Tongue (tissue), 2 donors: Measurements from ENCODE around the gene SH2D4B. TPM values are rescaled to one million over a fixed set of nuclear protein-coding genes. Genes with fewer than 3 reads are reported as not detected.
"Not testable (repeated sequence)": the region's sequence is repeated elsewhere in the genome, so short reads cannot be mapped to it uniquely, and the experiment has no call there.

Experiments
- DNase-seq: peaks from one replicate; pipeline ENCODE4 v3.0.0-alpha.2; 2015
- total RNA-seq: library from RNA; depleted of rRNA; stranded (reverse); fragments of >200 nt; gene quantifications from one replicate; pipeline ENCODE4 v1.2.3, GENCODE V29; 2014

The SH2D4B gene
- total RNA-seq, 1 donor from 2014 or later = not detected

DNA sequence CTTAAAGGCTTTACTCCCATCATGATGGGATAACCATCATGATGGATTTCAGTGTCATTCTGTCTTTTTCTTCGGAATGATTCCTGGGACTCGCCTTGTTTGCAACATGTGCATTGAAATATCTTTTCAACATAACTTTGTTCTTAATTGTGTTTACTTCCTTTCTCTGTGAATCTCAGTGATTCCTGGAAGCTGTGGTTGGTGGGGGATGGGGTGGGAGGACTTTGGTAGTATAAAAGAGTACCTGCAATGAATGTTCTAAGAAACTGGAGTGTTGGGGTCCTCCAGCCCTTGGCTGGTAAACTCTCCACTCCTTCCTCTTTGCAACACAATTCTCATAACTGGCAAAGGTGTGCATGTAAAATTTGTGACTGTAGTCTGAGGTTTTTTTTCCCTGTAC lies 11.5 kb upstream of the SH2D4B start:
- DNase-seq = no peak

DNA sequence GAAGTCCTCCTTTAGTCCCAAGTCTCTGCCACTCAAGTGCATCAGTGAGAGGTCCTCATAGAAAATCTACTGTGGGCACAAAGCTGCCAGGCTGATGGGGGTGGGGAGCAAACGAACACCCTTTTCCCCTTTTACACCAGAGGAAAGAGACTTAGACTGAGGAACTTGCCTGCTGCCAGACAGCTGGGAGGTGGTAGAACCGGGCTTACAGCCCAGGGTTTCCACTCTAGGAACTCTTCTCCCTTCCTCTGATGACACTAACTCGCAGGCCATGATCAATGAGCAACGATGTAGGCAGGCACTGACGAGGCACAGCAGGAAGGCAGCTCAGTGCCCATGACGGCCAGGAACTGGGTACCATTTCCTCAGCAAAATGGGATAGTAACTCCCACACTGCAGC lies 11.0 kb upstream of the SH2D4B start:
- DNase-seq = no peak

DNA sequence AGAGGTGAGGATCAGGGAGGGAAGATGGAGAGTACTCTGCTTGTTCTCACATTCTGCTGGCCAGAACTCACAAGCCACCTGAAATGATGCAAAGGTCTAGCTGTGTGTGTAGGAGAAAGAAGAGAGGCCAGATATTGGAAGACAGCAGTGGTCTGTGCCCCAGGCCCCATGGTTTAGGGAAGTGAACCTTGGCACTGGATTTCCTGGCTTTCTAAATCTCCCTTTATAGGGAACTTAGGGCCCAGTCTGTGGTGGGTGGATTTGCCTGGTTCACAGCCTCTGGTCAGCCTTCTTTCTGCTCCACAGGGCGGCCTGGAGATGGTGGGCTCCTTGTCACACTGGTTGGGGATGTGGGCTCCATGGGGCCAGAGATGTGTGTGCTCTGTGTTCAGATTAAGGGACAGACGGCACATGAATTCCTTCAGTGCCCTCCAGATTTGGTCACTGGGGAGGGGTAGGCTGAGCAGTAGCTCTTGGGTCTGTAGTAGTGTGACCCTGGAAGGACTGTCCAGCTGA lies 9.5 kb upstream of the SH2D4B start:
- DNase-seq = no peak

DNA sequence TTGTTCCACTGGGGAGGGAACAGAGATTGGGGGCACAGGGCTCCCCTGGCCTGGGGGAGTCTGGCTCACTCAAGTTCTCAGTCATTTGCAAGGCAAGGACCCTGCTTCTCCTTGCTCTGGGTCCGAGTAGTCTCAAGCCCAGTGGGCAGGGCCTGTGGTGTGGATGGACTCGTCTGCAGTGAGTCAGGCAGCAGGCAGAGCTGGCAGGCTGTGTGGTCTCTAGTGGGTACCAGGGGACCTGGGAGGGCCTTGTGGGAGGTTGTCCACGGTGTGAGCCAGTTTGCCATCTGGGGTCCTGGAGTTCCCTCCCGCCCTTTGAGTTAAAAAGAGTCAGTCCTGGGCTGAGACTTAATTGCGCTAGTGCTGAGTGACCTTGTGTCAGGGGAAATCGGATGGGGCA lies 8.8 kb upstream of the SH2D4B start:
- no peak for DNase-seq

DNA sequence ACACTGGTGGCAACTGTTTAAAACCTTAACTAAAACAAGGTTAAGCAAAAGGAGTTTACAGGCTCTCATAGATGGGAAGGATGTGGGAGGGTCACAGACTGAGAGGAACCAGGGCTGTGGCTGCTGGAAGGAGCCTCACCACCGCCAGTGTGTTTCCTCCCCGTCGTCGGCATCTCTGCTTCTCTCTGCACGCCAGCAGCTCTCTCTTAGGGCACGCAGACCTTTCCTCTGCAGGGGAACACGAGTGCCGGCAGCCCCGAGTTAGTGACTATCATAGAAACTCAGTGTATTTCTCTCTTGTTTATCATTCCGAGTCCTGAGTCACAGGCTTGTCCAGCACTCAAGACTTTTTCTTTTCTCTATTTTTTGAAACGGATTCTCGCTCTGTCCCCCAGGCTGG lies 8.1 kb upstream of the SH2D4B start:
- no peak for DNase-seq

DNA sequence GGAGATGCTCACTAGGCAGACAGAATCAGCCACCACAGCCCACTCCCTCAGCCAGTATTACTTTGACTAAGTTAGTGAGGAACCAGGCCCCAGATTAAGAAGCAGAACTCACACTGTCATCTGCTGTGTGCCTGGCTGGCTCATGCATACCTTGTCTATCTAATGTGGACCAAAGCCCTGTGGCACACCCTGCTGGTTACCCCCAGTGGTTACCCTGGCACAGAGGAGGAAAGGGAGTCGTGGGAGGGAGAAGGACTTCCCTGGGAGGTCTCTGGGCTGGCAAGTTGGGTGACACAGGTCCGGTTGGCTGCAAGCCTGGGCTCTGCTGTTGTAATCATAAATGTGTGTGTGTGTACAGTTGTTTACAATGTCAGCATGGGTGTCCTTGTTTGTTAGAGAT lies 7.5 kb upstream of the SH2D4B start:
- no peak for DNase-seq

DNA sequence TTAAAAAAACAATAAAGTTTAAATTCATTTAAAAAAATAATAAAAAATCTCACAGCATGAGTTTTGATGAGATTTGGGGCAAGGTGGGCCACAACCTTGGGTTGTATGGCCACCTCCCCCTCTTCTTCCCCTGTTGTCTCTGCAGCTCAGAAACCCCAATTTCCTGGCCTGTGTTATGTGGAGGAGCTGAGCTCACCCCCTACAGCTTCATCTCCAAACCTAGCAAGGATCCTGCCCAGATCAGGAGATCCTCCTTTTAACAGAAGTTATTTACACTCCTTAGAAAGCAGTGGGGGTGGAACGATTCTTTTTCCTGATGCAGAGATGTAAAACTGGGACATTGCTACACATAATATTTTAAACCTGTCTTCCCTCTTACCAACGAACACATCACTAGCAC lies 6.9 kb upstream of the SH2D4B start:
- DNase-seq = no peak

DNA sequence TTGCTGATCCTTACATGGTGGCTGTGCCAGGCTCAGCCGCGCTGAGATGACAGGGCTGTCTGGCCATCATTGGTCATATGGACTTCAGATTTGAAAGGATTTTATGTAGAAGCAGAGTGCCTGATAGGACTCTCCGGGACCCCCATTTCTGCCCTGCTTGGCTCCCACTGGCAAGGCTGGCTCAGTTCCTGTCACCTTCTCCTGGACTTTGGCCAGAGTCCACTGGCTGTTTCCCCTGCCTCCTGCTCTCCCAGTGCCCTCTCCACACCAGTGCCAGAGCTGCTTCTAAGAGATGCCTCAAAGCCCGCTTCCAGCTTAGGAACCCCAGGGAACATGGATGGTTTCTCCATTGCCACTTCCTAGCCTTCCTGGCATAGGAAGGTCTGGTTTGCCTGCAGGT lies 5.1 kb upstream of the SH2D4B start:
- no peak for DNase-seq

DNA sequence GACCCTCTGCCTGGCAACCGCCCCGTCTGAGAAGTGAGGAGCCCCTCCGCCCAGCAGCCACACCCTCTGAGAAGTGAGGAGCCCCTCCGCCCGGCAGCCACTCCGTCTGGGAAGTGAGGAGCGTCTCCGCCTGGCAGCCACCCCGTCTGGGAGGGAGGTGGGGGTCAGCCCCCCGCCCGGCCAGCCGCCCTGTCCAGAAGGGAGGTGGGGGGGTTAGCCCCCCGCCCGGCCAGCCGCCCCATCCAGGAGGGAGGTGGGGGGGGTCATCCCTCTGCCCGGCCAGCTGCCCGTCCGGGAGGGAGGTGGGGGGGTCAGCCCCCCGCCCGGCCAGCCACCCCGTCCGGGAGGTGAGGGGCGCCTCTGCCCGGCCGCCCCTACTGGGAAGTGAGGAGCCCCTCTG lies 3.6 kb upstream of the SH2D4B start:
- DNase-seq = not testable (repeated sequence)

DNA sequence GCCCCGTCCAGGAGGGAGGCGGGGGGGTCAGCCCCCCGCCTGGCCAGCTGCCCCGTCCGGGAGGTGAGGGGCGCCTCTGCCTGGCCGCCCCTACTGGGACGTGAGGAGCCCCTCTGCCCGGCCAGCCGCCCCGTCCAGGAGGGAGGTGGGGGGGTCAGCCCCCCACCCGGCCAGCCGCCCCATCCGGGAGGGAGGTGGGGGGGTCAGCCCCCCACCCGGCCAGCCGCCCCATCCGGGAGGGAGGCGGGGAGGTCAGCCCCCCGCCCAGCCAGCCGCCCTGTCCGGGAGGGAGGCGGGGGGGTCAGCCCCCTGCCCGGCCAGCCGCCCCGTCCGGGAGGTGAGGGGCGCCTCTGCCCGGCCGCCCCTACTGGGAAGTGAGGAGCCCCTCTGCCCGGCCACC lies 3.1 kb upstream of the SH2D4B start:
- DNase-seq = not testable (repeated sequence)

DNA sequence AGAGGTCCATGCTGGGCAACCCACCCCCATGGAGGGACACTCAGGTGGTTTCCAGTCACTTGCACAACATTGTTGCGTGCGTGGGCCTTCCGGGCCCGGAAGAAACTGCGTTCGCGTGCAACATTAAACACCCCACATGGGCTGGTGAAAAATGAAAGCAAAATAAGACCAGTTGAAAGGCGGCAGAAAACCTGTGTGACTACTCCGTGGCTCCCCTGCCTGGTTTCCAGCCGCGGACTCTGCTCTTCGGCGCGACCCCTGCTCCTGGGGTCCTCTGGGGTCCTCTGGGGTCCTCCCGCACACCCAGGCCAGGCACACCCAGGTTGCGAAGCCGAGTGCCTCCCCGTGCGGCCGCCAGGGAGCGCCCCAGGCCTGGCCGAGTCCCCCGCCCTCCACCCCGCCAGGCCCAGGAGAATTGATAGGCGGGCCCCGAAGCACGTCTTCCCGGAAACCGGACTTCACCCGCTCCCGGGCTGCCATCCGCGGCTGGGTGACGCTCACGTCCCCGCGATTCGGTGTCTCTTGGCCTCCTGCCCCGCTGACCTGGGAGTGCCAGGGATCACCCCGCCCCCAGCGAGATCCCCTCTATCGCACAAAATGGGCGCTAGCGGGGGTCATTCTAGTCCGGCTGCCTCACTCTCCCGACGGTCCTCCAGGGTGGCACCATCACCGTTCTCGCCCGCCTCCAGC lies 1.9 kb upstream of the SH2D4B start:
- peak; percentile 56 for DNase-seq

DNA sequence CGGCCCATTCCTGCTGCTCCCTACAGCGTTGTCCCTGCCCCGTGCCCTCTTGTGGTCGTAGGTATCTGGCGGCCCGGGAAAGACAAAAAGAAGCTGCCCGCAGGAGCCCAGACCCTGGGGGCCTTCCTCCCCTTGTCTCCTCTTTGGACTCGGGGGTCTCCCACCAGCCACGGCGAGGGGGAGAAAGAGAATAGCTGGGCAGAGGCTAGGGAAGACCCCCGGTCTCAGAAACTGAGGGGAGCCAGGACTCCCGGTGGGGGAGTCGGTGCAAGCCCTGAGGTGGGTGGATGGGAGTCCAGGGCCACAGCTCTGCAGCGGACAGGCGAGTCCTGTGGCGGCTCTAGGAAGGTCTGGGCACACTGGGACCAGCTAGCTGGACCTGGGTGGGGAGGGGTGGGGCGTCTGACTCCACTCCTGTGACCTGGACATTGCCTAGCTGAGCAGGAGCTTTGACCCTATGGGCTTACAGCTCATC lies 1.3 kb upstream of the SH2D4B start:
- DNase-seq = no peak

DNA sequence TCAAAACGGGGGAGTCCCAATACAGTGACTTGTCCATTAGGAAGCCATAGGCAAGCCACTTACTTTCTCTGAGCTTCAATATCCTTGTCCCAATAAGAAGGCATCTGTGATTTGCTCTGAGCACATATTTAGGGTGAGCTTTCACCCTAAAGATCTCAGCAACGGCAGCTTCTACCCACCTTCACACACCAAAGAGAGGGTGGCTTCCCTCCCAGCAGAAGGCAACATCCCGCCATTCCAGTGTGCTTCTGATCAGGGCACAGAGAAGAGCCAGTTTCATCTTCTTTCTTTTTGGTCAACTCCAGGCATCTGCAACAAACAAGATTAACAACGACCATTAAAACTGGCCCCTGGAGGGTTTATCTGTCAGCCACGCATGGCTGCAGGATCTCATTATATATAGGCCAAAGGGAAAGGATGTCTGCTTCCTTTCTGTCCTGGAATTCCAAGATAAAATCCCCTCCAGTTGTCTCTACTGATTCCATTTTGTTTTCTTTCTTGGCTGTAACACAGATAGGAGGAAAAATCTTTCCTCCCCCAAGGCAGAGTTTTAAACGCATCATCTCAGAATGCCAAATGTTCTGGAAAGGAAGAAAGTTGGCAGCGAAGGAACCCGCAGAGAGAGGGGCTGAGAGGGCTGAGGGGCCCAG lies 491 bp upstream of the SH2D4B start:
- peak; percentile 41 for DNase-seq

DNA sequence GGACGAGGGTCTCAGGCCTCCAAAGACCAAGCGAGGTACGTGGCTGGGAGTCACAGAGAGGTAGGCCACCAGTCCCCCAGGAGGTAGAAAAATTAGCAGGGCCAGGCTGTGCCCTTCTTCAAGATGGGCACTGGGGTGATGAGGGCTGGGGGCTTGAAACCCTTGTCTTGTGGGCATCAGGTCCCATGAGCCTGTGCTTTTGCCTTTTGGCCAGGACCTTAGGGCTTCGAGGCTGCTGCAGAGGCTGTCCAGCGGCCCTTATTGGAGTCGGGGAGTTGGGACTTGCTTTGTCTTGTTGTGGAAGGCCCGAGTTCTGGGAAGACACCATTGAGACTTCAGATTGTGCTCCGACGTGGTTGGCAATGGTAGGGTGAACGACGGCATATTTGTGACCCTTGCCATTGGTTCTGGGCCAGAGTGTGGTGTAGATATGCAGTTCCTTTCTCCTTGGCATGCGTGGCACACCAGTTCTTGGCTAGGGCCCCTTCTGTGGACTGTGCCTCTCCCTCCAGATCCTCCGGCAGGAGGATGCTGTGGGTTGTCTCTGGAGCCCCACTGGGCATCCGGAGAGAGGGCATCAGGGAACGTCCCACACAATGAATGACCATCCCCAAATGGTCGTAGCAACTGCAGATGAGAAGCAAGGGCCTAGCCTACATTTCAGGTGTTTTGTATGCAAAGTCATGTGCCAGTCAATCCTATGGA lies 931 bp downstream of the SH2D4B start:
- no peak for DNase-seq

DNA sequence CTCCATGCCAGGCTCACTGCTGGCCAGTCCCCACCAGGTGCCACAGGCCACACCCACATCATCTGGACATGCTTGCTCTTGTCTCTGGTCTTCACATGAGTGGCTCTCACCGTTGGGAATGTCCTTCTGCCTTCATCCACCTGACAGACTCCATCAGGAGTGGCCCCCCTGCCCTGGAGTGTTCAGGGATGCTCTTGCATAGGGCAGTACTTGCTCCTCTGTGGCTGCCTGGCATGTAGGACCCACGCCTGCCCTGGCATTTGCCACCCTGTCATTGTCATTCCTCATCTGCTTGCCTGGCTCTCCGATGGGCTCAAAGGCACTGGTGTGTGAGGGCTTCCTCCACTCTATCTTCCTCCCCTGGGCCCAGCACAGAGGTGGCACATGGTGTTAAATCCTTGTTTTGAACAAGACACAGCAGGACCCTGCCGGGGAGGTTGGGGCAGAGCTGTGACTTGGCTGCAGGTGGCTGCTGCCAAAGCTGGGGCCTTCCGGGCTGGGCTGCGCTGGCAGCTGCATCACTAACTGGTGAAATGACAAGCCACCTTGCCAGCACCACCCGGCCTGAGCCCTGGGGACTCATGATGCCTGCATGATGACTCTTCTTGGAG lies 1.8 kb downstream of the SH2D4B start:
- DNase-seq = no peak

DNA sequence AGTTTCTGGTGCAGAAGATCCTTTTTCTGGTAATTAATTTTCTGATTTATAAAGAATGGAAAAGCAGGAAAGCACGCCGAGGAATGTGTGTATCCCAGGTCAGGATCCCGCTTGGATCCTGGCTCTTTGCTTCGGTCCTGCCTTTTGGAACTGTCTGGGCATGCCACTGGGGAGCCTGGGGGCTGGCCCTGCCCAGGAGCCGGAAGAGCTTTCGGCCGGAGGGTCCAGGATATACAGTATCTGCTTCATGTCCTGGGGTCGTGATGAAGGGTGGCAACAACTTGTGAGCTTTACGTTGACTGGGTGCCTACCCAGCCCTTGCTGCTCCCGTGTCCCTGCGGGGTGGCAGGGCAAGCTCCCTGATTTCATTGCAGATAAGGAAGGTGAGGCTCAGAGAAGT lies 2.4 kb downstream of the SH2D4B start:
- no peak for DNase-seq

DNA sequence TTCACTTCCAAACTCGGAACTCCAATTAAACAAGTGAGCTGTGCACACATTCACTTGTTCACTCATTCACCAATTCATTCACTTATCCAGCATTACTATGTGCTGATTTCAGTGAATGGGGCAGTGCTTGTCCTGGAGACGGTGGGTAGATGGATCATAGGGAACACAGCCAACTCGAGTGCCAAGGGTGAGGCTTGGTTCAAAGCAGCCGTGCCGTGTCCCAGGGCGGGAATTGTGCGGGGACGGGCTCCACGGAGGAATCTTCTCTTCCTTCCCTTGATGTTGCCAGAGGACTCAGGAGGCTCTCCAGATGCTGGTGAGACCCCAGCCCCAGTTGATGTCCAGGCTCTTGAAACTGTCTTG lies 2.9 kb downstream of the SH2D4B start:
- DNase-seq = no peak

DNA sequence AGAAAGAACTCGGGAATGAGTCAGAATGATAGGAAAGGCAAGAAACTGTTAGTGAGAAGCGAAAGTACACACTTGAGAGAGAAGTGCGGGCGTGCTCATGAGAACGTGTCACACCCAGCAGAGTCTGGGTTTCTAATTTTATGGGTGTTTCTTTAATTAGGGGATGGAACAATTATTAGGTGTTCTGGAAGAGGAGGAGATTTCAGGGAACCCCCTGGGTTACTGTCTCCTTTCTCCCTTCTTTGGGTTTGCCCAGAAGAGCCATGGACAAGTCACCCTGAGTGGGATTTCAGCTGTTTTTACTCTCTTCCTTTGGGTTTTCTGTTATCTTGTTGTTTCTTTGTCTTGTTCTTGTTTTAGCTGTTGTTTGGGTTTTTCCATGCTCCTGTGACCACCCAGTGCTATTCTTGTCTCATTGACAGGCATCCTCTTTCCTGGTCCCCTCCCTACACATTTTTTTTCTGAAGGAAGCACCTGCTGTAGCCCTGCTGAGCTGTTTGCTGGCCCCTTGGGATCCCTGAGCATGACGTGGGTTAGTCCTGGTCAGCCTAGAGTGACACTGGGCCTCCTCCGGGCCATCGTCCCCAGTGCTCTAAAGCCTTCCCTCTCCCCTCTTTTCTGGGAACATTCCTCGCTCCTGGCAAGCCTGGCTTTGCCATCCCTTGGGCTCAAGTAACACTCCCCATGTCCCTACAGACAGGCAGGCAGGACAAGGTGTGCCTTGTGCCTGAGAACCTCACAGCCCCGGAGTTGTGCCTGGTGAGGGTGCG lies 3.5 kb downstream of the SH2D4B start:
- DNase-seq = no peak

DNA sequence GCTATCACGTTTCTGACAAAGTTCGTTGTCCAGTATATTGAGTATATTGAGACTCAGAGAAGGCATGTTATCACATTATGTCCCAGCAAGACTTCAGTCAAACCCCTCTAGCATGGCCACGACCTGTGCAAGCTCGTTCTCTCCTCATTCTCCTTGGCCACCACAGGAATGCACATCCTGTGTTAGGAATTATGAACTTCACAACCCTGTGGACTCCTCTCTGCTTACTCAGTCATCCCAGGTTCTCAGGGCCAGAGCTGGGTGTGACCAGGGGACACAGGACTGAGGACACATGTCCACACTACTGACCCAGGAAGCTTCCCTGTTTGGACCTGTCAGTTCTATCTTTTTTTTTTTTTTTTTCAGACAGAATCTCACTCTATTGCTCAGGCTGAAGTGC lies 4.4 kb downstream of the SH2D4B start:
- no peak for DNase-seq

DNA sequence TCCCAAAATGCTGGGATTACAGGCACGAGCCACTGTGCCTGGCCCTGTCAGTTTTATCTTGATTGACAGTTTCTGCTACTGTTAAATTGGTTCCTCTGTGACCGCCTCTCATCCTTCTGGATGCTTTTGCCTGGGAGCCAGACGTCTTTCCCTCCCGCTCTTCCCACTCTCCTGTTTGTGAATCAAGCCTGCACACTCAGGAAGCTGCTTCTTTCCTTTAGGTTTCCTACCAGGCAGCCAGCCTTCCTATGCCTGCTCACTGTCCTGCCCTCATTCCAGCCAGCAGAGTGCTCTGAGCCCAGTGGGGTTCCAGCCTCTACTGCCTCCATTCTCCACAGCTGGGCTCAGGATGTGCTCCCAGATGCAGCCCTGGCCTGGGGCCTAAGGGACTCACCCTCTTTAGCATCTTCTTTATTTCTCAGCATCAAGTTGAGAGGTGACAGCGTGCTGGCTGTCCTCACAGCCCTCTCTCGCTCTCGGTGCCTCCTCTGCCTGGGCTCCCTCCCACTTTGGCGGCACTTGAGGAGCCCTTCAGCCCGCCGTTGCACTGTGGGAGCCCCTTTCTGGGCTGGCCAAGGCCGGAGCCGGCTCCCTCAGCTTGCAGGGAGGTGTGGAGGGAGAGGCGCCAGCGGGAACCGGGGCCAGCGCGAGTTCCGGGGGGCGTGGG lies 5.1 kb downstream of the SH2D4B start:
- no peak for DNase-seq

DNA sequence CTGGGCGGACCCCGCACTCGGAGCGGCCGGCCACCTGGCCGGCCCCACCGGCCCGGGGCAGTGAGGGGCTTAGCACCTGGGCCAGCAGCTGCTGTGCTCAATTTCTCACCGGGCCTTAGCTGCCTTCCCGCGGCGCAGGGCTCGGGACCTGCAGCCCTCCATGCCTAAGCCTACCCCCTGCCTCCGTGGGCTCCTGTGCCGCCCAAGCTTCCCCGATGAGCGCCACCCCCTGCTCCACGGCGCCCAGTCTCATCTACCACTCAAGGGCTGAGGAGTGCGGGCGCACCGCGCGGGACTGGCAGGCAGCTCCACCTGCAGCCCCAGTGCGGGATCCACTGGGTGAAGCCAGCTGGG lies 5.6 kb downstream of the SH2D4B start:
- not testable (repeated sequence) for DNase-seq
